NOMO-1 treated with DMSO at 0.1 percent for 48 hours (cell line): Measurements from ENCODE around the gene DLG5.

Experiments used
- DNase-seq: peaks from one replicate; lab custom pipeline; 2025; ENCODE audit not compliant: unreplicated experiment; lab: John Stamatoyannopoulos, UW

The DLG5 gene

DNA sequence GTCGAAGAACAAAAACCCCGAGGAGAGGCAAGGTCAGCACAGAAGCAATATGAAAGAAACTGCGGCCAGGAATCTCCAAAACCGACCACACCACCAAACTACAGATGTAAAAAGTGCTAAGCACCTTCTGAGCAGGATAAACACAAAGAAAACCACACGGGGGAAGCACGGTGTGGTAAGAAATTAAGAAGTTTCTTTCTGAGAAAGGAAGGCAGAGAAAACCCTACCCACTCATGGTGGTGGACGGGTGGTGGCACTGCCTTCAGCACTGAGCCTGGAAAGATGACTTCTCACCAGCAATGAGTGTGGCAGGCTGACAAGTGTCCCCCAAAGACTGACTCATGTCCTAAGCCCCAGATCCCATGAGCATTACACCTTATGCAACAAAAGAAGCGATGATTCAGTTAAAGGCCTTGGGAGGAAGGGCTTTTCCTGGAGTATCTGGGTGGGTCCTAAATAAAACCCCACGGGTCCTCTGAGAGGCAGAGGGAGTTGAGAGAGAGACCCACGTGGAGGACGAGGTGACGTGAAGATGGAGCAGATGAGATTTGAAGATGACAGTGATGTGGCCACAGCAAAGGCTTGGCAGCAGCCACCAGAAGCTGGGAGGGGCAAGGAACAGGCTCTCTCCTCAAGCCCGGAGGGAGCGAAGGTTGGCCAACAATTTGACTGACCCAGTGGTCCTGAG is 124.9 kb downstream of the DLG5 start:
- no peak for DNase-seq

DNA sequence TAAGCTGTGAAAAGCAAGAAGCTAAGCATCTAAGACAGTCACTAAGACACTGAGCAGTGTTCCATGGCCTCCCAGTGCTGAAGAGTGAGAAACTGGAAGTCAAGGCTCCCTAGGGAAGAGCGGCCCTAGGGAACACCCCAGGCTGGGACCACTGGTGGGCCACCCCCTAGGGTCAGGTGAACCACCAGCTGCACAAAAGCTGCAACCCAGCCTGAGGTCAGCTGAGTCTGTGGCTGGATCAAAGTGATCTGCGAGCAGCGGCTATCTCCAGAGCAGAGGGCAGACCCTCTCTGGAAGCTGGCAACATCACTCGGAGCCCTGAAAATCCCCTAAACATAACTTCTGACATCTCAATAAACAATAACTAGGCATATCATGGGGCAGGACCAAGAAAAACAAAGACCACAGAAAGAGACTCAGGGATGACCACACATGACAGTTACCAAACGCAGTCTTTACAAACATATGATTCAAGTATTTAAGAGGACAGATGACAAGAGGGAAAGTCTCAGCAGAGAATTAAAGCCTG is 125.8 kb downstream of the DLG5 start:
- no peak for DNase-seq

DNA sequence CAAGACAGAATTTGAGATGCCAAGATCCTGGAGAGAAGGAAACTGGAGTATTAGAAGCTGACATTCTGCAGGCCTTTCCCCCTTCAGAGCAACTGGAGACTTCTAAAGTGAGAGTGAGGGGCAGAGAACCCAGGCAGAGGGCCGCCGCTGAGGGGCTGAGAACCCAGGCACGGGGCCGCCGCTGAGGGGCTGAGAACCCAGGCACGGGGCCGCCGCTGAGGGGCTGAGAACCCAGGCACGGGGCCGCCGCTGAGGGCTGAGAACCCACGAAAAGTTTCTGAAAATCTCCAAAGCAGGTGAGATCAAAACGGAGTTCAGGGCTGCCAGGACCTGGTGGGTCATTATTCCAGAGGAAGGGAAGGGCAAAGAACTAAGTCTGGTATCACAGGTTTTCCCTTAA is 126.2 kb downstream of the DLG5 start:
- no peak for DNase-seq

DNA sequence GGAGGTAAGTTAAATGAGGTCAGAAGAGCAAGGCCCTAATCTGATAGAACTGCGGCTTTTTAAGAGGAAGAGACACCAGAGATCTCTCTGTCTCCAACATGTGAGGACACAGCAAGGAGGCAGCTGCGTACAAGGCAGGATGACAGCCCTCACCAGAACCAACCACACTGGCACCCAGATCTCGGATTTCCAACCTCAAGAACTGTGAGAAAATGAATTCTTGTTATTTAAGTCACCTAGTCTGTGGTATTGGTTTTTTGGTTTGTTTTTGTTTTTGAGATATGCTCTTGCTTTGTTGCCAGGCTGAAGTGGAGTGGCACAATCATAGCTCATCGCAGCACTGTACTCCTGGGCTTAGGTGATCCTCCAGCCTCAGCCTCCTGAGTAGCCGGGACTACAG is 127.2 kb downstream of the DLG5 start:
- DNase-seq, result no peak

DNA sequence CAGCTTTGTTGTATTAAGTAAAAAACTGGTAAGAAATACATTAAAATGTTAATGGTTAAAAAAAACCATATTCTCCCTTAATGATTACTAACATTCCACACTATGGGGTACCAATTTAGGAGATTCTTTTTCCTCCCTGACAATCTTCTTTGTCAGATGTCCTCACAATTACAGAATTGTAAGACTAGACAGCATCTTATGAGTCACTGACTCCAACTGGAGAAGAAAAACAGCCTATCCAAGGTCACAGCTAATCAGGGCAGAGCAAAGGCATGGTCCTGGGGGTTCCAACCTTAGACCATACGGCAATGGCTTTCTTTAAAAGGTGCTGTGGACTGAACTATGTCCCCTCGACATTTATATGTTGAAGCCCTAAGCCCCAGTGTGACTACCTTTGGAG is 127.6 kb downstream of the DLG5 start:
- no peak for DNase-seq

DNA sequence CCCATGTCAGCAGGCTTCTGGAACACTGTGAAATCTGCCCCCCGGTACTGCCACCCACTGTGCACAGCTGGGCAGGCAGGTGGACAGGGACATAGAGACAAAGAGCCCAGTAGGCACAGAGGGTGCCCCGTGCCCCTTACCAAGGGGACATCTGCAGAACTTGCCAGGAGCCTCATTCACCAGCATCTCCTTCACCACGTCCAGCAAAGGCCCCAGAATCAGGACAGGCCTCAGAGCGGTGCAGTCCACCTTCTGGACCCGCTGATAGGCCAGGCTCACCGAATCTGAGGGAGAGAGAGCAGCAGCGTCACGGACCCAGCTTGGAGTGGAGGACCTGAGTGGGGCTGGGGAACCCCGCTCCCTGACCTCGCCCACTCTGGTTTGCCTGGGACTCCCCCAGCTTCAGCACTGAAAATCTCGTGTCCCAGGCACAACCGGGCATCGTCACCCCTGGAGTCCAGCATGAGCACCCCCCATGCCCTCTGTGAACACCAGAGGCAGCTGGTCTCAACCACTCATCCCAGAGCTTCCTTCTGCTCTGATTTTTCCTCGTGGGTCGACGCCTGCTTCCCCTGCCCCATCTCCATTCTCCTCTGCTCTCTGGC is 130.1 kb downstream of the DLG5 start:
- no peak for DNase-seq

DNA sequence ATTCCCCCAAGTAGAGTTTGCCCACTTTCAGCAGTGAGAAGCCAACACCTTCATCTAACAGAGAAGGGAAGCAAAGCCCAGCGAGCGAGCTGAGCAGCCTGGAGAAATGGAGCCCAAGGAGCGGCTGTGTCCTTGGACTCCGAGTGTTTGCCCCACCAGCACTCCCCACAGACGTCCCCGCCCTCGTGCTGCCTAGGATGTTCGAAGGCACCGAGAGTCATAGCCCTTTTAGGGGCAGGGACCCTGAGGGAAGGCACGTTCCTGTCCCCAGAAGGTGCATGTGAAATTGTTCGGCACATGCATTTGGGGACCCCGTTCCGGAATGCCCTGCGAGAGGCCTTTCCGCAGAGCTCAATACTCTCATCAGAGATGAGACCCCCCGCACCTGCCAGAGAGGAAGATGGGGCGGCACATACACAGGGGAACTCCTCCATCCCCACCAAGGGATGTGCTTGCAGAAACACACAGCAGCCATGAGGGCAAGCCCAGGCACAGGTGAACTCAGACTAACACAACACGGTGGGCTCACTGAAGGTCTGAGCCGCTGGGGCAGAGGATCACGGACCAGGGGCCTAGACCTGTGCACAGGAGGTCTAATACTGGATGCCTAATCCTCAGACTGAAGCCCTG is 131.0 kb downstream of the DLG5 start:
- DNase-seq, result no peak

DNA sequence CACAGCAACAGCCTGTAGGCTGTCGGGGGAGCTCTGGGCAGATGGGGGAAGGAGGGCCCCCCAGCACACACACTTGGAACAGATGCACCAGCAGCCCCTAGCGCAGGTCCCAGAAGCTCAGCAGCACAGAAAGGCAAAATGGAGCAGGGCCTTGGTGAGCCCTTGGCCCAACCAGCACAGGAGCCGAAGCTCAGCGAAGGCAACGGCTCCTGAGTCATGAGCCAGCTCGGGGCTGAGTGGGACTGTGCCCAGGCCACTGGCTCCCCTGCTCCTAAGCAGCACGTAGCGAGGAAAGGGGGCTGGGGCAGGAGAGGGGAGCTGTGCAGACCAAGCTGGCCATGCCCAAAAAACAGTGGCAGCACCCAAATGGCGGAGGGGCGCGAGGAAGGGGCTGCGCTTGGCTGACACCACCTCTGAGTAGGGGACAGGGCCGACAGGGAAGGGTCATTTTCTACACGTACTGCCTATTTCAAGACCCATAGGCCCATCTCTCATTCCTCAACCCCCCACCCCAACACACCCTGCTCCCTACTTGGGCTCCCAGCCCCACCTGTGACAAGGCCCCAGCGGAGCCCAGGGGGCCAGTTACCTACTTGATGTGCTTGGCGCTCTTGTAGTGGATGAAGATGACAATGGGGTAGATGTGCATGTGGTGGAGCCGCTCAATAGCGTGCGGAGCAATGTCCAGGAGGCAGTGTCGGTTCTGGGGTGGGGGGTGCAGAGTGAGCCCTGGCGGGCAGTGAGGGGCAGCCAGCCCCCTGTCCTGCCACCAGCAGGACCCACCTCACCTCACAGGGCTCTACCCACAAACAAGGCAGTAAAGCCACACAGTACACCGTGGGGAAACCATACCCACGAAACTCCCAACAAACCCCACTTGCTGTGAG is 132.1 kb downstream of the DLG5 start:
- DNase-seq, result no peak

DNA sequence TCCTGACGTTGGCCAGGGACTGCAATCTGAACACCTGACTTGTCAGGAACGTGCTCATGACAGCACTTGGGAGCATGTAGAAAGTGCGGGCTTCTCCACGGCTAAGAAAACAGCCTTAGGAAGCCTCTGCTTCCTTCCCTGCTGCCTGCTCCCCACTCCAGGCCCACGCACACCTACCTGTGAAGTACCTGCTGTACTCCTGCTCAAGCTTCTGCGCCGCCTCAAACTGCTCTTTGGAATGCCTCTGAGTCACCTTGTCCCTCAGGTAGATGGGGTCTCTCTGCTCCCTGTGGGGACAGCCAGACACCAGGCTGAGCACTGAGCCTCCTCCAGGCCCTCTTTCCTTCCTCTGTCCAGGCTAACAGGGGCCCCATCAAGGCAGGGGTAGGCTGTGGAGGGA is 132.7 kb downstream of the DLG5 start:
- DNase-seq, result no peak

DNA sequence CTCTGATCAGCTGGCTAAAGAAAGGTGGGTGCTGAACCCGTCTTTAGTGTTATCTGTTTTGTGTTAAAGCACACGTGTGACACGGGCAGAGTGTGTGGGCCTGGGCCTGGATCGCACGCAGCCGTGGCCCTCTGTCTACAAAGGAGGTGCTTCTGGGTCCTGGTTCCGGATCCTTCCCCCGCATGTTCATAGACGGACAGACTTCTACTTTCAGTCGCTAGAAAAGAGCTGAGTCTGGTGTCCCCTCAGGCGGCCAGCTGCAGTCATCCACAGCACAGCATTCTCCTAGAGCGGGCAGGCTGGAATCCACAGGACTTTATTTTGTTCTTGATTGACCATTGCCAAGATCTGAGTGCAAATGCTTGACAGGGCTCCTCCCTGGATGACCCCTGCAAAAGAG is 134.4 kb downstream of the DLG5 start:
- DNase-seq, result no peak

DNA sequence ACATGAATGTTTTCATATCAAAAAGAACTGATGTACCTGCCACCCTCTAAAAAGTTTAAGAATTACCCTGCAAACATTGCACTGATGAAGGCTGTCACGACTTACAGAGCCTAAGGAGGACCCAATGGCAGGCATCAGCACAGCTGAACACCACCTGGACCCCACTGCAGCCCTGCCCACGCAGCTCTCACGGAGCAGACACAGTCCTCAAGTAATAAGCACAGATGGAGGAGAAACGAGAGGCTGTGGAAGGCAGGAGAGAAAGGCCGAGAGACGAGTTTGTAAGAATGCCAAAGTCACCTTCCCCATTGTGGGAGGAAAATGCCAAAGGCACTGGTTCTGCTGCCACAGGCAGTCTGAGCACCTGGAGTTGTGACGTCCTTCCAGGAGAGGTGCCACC is 135.0 kb downstream of the DLG5 start:
- no peak for DNase-seq

DNA sequence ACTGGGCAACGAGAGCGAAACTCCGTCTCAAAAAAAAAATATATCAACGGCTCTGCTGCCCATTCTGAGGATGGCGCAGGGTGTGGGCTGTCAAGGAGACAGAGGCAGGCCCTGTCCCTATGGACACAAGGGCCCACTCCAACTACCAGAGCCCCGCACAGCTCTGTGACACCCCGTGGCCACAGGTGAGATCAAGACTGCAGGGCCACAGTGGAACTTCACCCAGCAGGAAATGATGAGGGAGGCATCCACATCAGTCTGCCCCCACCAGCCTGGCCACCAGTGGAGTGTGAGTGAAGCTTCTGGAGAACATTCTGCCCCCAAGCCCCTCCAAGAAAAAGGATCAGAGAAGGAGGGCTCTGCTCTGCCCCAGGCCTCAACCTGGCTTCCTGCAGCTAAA is 136.7 kb downstream of the DLG5 start:
- no peak for DNase-seq

DNA sequence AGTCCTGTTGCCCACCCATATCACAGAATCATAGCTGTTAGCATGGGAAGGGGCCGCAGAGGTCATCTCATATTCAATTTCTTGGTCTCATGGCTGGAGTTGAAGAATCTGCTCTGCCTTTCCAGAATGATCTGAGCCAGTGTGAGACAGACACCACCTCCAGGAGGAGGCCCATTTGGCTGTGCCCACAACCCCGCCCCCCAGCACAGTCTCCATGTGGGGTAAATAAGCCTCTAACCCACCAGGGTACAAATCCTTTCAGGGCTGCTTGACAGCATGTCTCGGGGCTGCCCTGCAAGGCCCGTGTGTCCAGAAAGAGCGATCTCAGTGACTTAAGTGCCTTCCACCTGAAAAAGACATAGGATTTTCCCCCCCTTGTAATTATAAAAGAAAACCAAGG is 137.5 kb downstream of the DLG5 start:
- no peak for DNase-seq

DNA sequence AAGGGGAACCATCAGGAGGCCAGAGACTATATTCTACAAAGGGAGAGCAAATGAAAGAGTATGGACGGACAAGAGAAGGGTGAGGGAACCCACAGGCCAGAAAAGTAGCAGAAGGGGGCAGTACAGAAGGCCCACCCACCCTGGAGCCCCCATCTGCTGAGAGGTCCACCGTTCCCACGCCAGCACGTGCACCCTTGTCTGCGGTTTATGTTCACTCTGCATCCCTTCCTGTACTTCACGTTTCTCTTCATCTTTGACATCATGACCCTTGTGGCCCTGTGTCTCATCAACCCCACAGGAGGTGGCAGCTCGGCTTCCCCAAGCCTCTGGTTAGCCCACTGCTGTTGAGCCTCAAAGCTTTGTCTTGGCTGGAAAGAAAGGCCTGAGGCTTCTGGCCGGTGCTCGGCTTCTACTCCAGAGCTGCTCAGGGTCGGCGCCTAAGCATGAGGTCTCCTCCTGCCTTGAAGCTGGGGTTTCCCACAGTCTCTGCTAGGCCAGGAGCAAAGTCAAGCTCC is 138.0 kb downstream of the DLG5 start:
- DNase-seq, result no peak

DNA sequence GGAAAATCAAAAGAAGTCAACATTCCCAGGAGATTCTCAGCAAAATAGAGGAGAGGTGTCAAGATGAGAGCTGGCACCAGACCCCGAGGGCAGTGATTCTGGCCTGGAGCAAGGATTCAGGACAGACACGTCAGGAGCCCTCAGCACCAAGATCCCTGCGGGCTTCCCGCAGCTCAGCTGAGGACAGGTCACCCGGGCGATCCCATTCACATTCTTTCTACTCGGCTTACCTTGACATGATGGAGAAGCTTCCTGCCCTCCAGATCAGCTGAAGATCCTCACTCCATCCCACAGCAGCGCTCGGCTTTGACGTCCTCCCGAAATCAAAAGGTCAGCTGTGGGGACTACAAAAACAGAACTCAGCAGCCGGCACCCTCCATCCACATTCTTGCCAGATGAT is 139.1 kb downstream of the DLG5 start:
- no peak for DNase-seq

DNA sequence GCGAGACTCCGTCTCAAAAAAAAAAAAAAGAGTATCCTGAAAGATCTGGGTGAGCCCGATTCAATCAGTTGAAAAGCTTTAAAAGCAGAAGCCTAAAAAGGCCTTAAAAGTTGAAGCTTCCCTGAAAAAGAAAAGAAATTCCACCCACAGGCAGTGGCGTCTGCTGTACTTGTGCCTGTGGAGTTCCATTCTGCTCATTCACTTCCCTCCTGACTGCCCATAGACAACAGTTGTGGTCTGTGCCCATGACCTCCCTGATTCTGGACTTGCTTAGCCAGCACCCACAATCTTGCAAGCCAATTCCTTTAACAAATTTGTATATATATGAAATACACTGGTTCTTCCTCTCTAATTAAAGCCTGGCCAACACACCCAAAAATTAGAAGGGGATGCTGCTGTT is 141.7 kb downstream of the DLG5 start:
- no peak for DNase-seq

DNA sequence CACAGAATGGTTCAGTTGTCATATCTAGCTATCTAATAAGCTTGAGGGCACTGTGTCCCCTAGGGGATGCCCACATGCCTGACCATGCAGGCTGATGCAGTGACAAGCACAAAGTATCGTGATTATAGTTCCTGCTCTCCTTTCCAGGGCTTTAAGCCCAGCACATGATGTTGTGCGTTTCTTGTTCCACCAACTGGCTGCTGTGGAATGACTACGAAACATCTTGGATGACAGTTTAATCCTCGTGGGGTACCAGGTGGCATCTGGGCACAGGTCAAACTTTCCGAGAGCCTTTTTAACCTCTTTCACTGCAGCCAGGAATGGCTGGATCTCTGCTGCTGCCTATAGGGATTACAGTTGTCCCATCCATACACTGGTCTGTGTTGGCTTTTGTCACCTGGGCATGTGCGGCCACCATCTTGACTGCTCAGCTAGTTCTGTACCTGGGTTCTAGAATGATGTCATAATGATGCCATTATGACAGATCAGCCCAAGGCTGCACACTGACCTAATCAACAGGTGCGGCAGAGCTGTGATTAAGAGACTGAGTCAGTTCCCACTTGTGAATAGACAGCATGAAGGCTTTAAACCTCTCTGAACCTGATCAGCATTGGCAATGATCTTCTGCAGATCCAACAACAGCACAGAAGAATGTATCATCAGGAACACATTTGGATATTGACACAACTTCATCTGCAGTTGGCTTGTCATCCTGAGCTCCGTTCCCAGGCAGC is 144.1 kb downstream of the DLG5 start:
- DNase-seq, result no peak

DNA sequence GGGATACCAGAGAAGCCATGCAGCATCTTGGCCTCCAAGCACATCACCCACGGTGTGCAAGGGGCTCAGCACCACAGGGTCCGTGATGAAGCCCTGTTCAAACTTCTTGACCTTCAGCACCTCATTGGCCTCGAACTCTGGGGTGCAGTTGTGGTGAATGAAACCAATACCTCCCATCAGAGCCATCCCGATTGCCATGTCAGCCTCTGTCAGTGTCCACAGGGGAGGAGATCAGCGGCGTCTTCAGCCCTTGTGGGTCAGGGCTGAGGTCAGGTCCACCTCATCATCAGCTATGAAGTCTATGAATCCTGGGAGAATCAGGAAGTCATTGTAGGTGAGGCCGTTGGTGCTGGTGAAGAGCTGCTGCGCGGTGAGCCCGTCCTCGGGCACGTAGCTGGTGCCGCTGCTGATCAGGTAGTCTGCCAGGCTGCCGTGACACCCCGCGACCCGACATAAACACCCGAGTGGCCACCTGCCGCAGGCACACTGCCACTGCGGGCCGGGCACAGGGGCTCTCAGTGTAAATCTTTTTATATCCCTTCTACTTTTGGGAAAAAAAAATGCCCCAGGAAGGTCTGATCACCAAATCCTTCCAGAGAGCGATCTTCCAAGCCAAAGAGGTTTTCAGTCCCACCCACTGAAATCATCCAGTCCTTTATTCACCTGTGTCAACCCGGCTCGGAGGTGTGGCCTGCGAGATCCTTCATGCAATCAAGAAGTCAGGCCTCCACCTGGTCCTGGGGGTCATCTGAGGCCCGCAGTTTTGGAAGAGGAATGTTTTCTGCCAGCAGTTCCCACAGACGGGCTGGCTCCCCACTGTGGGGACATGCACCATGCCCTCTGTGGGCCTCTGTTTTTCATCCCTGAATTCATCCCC is 144.9 kb downstream of the DLG5 start:
- no peak for DNase-seq

DNA sequence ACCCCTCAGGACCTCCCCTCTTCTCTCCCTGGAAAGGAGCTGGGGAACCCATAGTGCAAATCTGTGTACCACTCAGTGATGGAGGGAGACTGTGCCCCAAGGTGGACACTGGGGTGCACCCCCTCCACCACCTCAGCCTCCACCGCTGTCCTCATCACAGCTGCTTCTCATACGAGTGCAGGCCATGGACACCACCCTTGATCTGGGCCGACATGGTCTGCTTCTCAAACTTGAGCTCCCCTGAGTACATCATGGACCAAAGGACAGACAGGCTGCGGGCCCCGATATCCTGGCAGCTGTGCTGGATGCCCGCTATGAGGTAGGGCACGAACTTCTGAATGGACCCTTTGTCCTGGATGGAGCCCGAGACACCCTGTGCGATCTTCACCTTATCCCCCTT is 146.4 kb downstream of the DLG5 start:
- DNase-seq, result no peak

DNA sequence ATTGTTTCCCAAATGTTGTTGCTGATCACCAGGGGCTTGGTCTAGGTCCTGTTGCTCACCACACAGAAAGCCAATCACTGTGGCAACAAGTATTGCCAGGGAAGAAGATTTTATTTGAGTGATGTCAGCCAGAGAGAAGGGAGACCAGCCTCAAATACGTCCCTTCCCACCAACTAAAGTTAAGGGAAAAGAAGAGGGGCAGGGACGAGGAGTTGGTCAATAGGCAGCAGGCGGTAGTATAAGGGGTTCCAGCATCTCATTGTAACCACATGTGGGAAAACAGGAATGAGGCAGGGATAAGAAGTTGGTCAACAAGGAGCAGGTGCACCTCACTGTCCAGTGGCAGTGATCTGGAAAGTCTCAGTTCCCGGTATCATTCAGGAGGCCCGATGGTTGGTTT is 150.1 kb downstream of the DLG5 start:
- DNase-seq, result no peak
